ENCODE measurements around the gene OSBPL1A.

- TF ChIP-seq CTCF (IDR thresholded peaks at IDR 0.05) (no peak), POLR2A (IDR thresholded peaks at IDR 0.05) (no peak)
These were observed 244.2 kb downstream of the OSBPL1A start for GRCh38 chr18:24153397-24153796.

All from esophagus squamous epithelium (tissue), 4 donors.